Measurements from ENCODE around the gene NPFFR1. TPM values are rescaled to one million over a fixed set of nuclear protein-coding genes. Genes with fewer than 3 reads are reported as not detected.

Gene NPFFR1
- total RNA-seq, 1 experiment from 2014 or later: 0.05 TPM

GRCh38 chr10:70312249-70312648 is 28.4 kb upstream of the NPFFR1 start:
- no TSS peak for BruUV-seq (replicated peaks)
- H3K27ac ChIP-seq (ENCODE audit: low read length): no peak overlapping the region
- H3K9me3 ChIP-seq (ENCODE audit: control insufficient read depth, insufficient read depth, low read depth, low read length): no peaks in the 10 kb centered on the region
- ATAC-seq (0 out of 2 replicates have a peak, but pooled peaks have one; percentile 41), DNase-seq (ENCODE audit: low read depth, low spot score) (no peak)
- H3K27me3 ChIP-seq (ENCODE audit: control insufficient read depth, insufficient read depth, low read length): no peaks in the 10 kb centered on the region
- intact Hi-C loops (cut with micrococcal nuclease; ENCODE audit: unreplicated experiment) (no loop called here), in situ Hi-C loops (cut with HindIII; ENCODE audit: low pct_unique_long_range_greater_than_20kb, low sequenced_read_pairs) (no loop called here)
- no peak overlapping the region for H3K4me3 ChIP-seq (ENCODE audit: low read depth in 2 of 2, low read length in 2 of 2)
- TF ChIP-seq SIN3A (IDR thresholded peaks at IDR 0.05; ENCODE audit: borderline replicate concordance, insufficient read depth, low read depth, low read length) (no peak), TCF7L2 (IDR thresholded peaks at IDR 0.05; ENCODE audit: low read depth, low read length) (no peak), REST (IDR thresholded peaks at IDR 0.05; ENCODE audit: insufficient read depth in 1 of 2, low read depth in 2 of 2, low read length in 1 of 2) (no peak), CTCF (IDR thresholded peaks at IDR 0.05) (no peak), POLR2AphosphoS5 (IDR thresholded peaks at IDR 0.05; ENCODE audit: low read depth, low read length) (no peak)
- ChIA-PET POLR2A (no interaction called here), CTCF (no interaction called here)
- no peaks in the 10 kb centered on the region for H3K36me3 ChIP-seq (ENCODE audit: control insufficient read depth, insufficient read depth, low read length)
- H3K4me1 ChIP-seq (ENCODE audit: control insufficient read depth, insufficient read depth, low read length): no peaks in the 10 kb centered on the region

- Histone ChIP-seq H3K27me3 (ENCODE audit: control insufficient read depth, insufficient read depth, low read length) (no peaks in the 10 kb centered on the region), H3K36me3 (ENCODE audit: control insufficient read depth, insufficient read depth, low read length) (no peaks in the 10 kb centered on the region), H3K4me3 (ENCODE audit: low read depth in 2 of 2, low read length in 2 of 2) (no peak overlapping the region), H3K9me3 (ENCODE audit: control insufficient read depth, insufficient read depth, low read depth, low read length) (no peaks in the 10 kb centered on the region), H3K4me1 (ENCODE audit: control insufficient read depth, insufficient read depth, low read length) (no peaks in the 10 kb centered on the region), H3K27ac (ENCODE audit: low read length) (no peak overlapping the region)
- BruUV-seq (replicated peaks): no TSS peak
- ATAC-seq (no peak), DNase-seq (ENCODE audit: low read depth, low spot score) (no peak)
- ChIA-PET POLR2A (no interaction called here), CTCF (no interaction called here)
- intact Hi-C loops (cut with micrococcal nuclease; ENCODE audit: unreplicated experiment) (no loop called here), in situ Hi-C loops (cut with HindIII; ENCODE audit: low pct_unique_long_range_greater_than_20kb, low sequenced_read_pairs) (no loop called here)
- TF ChIP-seq TCF7L2 (IDR thresholded peaks at IDR 0.05; ENCODE audit: low read depth, low read length) (no peak), CTCF (IDR thresholded peaks at IDR 0.05) (no peak), SIN3A (IDR thresholded peaks at IDR 0.05; ENCODE audit: borderline replicate concordance, insufficient read depth, low read depth, low read length) (no peak), POLR2AphosphoS5 (IDR thresholded peaks at IDR 0.05; ENCODE audit: low read depth, low read length) (no peak), REST (IDR thresholded peaks at IDR 0.05; ENCODE audit: insufficient read depth in 1 of 2, low read depth in 2 of 2, low read length in 1 of 2) (no peak)
These were observed 27.9 kb upstream of the NPFFR1 start for GRCh38 chr10:70311698-70312097.

Data from Panc1 (cell line).